Kidney (tissue), 14 donors: ENCODE data around the gene PDE9A. TPM values are rescaled to one million over a fixed set of nuclear protein-coding genes. Genes with fewer than 3 reads are reported as not detected.

Source experiments
- DNase-seq, 5 donors: peaks; one replicate each; pipeline ENCODE4 v3.0.0-alpha.2; 2013 to 2020
- FAIRE-seq: peaks from 2 replicates; lab custom pipeline; 2012; peaks lifted over from hg19 to GRCh38; lab: Jason Lieb, UNC
- H3K27ac ChIP-seq, 2 donors: one replicate each; pipeline ENCODE4 v1.7.0; 2013; ENCODE audit warnings: low read depth in 2 of 2, low read length in 2 of 2, inconsistent platforms in 1 of 2
- H3K27me3 ChIP-seq: one replicate; pipeline ENCODE4 v1.7.1; 2013; ENCODE audit warnings: low read length, inconsistent platforms; ENCODE audit not compliant: control insufficient read depth, insufficient read depth
- H3K36me3 ChIP-seq, 3 donors: one replicate each; pipeline versions ENCODE4 v1.7.0 to v1.7.1; 2013; ENCODE audit warnings: low read length in 3 of 3, control low read depth in 1 of 3, inconsistent platforms in 1 of 3; ENCODE audit not compliant: insufficient read depth in 3 of 3, control insufficient read depth in 2 of 3
- H3K4me1 ChIP-seq, 3 donors: one replicate each; pipeline versions ENCODE4 v1.7.0 to v1.7.1; 2013; ENCODE audit warnings: low read length in 3 of 3, inconsistent platforms in 1 of 3, low read depth in 1 of 3; ENCODE audit not compliant: control insufficient read depth in 2 of 3, insufficient read depth in 2 of 3
- H3K4me3 ChIP-seq, 3 donors: one replicate each; pipeline versions ENCODE4 v1.7.0 to v1.8.1; 2013; ENCODE audit warnings: low read length in 3 of 3, control low read depth in 1 of 3, inconsistent platforms in 1 of 3
- H3K9ac ChIP-seq, 3 donors: one replicate each; pipeline versions ENCODE4 v1.7.0 to v1.7.1; 2013; ENCODE audit warnings: low read length in 3 of 3, control low read depth in 1 of 3, inconsistent platforms in 1 of 3
- H3K9me3 ChIP-seq, 3 donors: one replicate each; pipeline versions ENCODE4 v1.7.0 to v1.7.1; 2013; ENCODE audit warnings: low read length in 3 of 3, control low read depth in 1 of 3, inconsistent platforms in 1 of 3; ENCODE audit not compliant: control insufficient read depth in 2 of 3, insufficient read depth in 1 of 3
- intact Hi-C: fragments of 100-400 bp; cut with DNase I; formaldehyde crosslinking; loops from one replicate; pipeline ENCODE4 v1.11.1; 2022
- polyA plus RNA-seq: library from polyadenylated mRNA; stranded (reverse); fragments of 350-450 nt; fragmentation: Illumina TruSeq; extraction: RNeasy Lipid Tissue Mini Kit (QIAGEN cat#74804); gene quantifications from one replicate; pipeline ENCODE4 v1.2.3, GENCODE V29; 2014; ENCODE audit warnings: low read depth, low replicate concordance; ENCODE audit not compliant: insufficient read depth
- total RNA-seq: library from RNA; stranded (reverse); fragmentation: NEBNext Ultra II Directional; extraction: Animal tissue kit (Norgen Biotek cat#: 25700); gene quantifications from one replicate; pipeline ENCODE4 v1.2.1, GENCODE V29; 2021
- TF ChIP-seq, protein P1 (sequence below): IDR thresholded peaks from 3 replicates; pipeline ENCODE4 v1.5.1; 2012; ENCODE audit warnings: mild to moderate bottlenecking, moderate library complexity, borderline replicate concordance; ENCODE audit not compliant: insufficient read depth; ENCODE audit errors: extremely low read depth
- donor health status: control.
- donor health status: control.
- donor health status: control.
- donor health status: control.
- donor health status: control.
- donor health status: DM: yes; HTN: yes; CAD: no.
- donor health status: Normal renal cell carcinoma (clear cell type).

The PDE9A gene
- total and polyA plus RNA-seq, 2 donors from 2014 or later: 30.1 to 39.0 TPM

DNA sequence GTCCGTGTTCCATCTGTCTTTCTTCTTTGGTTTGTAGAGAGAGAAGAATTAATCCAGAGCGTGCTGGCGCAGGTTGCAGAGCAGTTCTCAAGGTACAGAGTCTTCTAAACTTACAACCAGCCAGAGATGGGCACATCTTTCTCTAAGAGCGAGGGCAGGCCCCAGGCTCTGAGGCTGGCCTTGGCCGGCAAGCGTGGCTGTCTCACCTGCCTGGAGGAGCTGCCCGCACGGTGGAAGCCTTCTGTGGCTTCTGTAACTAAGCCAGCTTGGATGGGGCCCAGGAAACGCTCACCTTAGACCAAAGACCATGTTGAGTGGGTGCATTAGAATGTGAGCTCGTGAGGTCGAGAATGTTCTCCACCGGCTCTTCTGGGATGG lies 78.6 kb downstream of the PDE9A start:
- DNase-seq (peak in 2 of 5 donors; percentile 4 to 65), FAIRE-seq (no peak)
- no peak overlapping the region for H3K9ac ChIP-seq
- no peaks in the 10 kb centered on the region for H3K27me3 ChIP-seq
- TF ChIP-seq, protein P1, sequence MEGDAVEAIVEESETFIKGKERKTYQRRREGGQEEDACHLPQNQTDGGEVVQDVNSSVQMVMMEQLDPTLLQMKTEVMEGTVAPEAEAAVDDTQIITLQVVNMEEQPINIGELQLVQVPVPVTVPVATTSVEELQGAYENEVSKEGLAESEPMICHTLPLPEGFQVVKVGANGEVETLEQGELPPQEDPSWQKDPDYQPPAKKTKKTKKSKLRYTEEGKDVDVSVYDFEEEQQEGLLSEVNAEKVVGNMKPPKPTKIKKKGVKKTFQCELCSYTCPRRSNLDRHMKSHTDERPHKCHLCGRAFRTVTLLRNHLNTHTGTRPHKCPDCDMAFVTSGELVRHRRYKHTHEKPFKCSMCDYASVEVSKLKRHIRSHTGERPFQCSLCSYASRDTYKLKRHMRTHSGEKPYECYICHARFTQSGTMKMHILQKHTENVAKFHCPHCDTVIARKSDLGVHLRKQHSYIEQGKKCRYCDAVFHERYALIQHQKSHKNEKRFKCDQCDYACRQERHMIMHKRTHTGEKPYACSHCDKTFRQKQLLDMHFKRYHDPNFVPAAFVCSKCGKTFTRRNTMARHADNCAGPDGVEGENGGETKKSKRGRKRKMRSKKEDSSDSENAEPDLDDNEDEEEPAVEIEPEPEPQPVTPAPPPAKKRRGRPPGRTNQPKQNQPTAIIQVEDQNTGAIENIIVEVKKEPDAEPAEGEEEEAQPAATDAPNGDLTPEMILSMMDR: no peak
- no peaks in the 10 kb centered on the region for H3K9me3 ChIP-seq
- intact Hi-C loops: no loop called here
- peak overlapping the region; percentile 52 to 75 for H3K27ac ChIP-seq
- no peaks in the 10 kb centered on the region for H3K36me3 ChIP-seq
- no peak overlapping the region for H3K4me3 ChIP-seq
- peaks cover 0 to 18% (median 9%) of the 10 kb centered on the region in 3 donors for H3K4me1 ChIP-seq

DNA sequence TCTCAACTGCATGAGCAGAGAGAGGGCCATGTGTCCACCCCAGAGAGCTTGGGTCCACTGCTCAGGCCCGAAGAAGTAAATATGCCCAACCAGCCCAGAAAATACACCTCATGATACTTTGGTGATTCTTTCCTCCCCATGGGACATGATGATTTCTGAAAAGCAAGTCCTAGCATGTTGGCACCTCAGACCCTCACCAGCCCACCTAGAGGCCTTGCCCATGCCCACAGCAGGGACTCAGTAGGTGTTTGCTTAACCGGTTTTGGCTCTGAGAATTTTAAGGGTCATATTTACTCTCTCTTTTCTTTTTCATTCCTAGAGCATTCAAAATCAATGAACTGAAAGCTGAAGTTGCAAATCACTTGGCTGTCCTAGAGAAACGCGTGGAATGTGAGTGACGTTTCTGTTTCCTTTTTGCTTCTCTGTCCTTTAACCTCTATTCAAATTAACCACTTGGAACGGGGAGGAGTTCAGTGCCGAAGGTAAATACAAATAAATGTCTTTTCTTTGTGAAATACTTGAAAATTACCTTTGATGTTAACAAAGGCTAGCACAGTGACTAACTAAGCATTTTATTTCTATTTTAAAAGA lies 79.7 kb downstream of the PDE9A start:
- H3K27me3 ChIP-seq: no peaks in the 10 kb centered on the region
- H3K9me3 ChIP-seq: no peaks in the 10 kb centered on the region
- FAIRE-seq: peak; percentile 78
- intact Hi-C loops: no loop called here
- peaks cover 0 to 24% (median 20%) of the 10 kb centered on the region in 3 donors for H3K4me1 ChIP-seq
- DNase-seq: peak in 2 of 5 donors; percentile 8 to 68
- H3K4me3 ChIP-seq: no peak overlapping the region
- no peaks in the 10 kb centered on the region for H3K36me3 ChIP-seq
- TF ChIP-seq, protein P1: no peak
- peak overlapping the region; percentile 72 to 86 for H3K27ac ChIP-seq
- H3K9ac ChIP-seq: peak overlapping the region in 1 of 3 donors; percentile 47

DNA sequence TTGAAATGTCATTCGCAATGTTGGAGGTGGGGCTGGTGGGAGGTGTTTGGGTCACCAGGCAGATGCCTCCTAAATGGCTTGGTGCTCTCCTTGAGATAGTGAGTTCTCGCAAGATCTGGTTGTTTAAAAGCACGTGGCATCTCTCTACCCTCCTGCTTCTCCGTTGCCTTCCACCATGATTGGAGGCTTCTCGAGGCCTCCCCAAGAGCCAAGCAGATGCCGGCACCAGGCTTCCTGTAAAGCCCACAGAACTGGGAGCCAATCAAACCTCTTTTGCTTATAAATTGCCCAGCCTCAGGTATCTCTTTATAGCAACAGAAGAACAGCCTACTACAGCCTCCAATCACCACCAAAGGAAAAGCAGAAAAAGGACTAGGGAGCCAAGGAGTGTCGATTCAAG lies 80.5 kb downstream of the PDE9A start:
- FAIRE-seq (no peak), DNase-seq (peak in 1 of 5 donors; percentile 3)
- Histone ChIP-seq H3K27me3 (no peaks in the 10 kb centered on the region), H3K9ac (no peak overlapping the region), H3K27ac (peak overlapping the region in 1 of 2 donors; percentile 86), H3K9me3 (no peaks in the 10 kb centered on the region), H3K36me3 (no peaks in the 10 kb centered on the region), H3K4me1 (peaks cover 0 to 32% (median 27%) of the 10 kb centered on the region in 3 donors), H3K4me3 (no peak overlapping the region)
- TF ChIP-seq, protein P1: no peak
- intact Hi-C loops: no loop called here
